ENCODE data around the gene CNTNAP5. TPM values are rescaled to one million over a fixed set of nuclear protein-coding genes. Genes with fewer than 3 reads are reported as not detected.

CNTNAP5 gene
- total and polyA plus RNA-seq, 2 of the 8 experiments (the other 6 are each of a cell fraction or from before 2014, with no cell fraction given), result 0.11 to 0.76 TPM

GRCh38 chr2:124959581-124959980, 934.5 kb downstream of the CNTNAP5 start:
- CTCF ChIA-PET (ENCODE audit: partially characterized antibody), result no interaction called here

More at GRCh38 chr2:124959581-124959980, 934.5 kb downstream of the CNTNAP5 start:
- Histone ChIP-seq H3K79me2 (ENCODE audit: control insufficient read depth in 1 of 2, insufficient read depth in 2 of 2, low read length in 2 of 2) (no peaks in the 10 kb centered on the region), H4K91ac (replicated peaks; ENCODE audit: insufficient read length, low read length) (no peak overlapping the region), H3K27ac (ENCODE audit: low read depth, low read length) (no peak overlapping the region), H3K9me3 (ENCODE audit: insufficient read depth in 2 of 2, low read depth in 1 of 2, low read length in 1 of 2) (no peaks in the 10 kb centered on the region), H4K5ac (ENCODE audit: insufficient read length, low read depth, low read length) (no peak overlapping the region), H2AFZ (ENCODE audit: low read length) (no peak overlapping the region), H3K4ac (replicated peaks; ENCODE audit: insufficient read length, low read depth, low read length) (no peak overlapping the region), H3K56ac (replicated peaks; ENCODE audit: insufficient read length, low read depth, low read length) (no peak overlapping the region), H4K8ac (ENCODE audit: extremely low read depth, insufficient read depth, low read length) (no peak overlapping the region), H3K27me3 (replicated peaks in 1 of 4; ENCODE audit: control insufficient read depth in 3 of 4, extremely low read depth in 1 of 4, insufficient read depth in 3 of 4, low read length in 3 of 4) (no peaks in the 10 kb centered on the region), H3K14ac (ENCODE audit: insufficient read length) (no peak overlapping the region), H3K23ac (ENCODE audit: insufficient read length) (no peak overlapping the region), H2BK5ac (ENCODE audit: low read depth, low read length) (no peak overlapping the region), H3K18ac (ENCODE audit: extremely low read depth, low read length) (no peak overlapping the region), H3K36me3 (ENCODE audit: control insufficient read depth in 2 of 4, insufficient read depth in 4 of 4, low read length in 3 of 4) (no peaks in the 10 kb centered on the region), H3K79me1 (ENCODE audit: low read depth, low read length) (no peaks in the 10 kb centered on the region), H4K20me1 (replicated peaks in 1 of 2; ENCODE audit: control insufficient read depth in 1 of 2, insufficient read depth in 2 of 2, low read length in 2 of 2) (no peaks in the 10 kb centered on the region), H2BK120ac (replicated peaks; ENCODE audit: low read depth, low read length) (no peak overlapping the region), H2BK15ac (ENCODE audit: low read length) (no peak overlapping the region), H2BK20ac (ENCODE audit: low read length) (no peak overlapping the region), H2BK12ac (ENCODE audit: low read depth, low read length) (no peak overlapping the region), H2AK5ac (ENCODE audit: low read depth, low read length) (no peak overlapping the region), H3K4me1 (replicated peaks in 1 of 4; ENCODE audit: control insufficient read depth in 3 of 4, insufficient read depth in 4 of 4, low read length in 3 of 4) (no peaks in the 10 kb centered on the region), H3K9ac (replicated peaks in 1 of 4; ENCODE audit: extremely low read depth in 1 of 4, low read depth in 3 of 4, low read length in 3 of 4) (no peak overlapping the region), H3K4me3 (ENCODE audit: extremely low read depth in 1 of 4, insufficient read depth in 2 of 4, low read depth in 3 of 4, low read length in 4 of 4) (no peak overlapping the region), H3K23me2 (ENCODE audit: low read depth, low read length) (no peaks in the 10 kb centered on the region), H3K4me2 (ENCODE audit: insufficient read depth in 1 of 2, low read depth in 2 of 2, low read length in 2 of 2) (no peak overlapping the region)
- POLR2A ChIA-PET (ENCODE audit: partially characterized antibody), result no interaction called here
- 88% methylated on average over 1 of the region's 1 CpG; no CpG with 5 or more reads in 1 of the 2 experiments for WGBS, 2 experiments (ENCODE audit: extremely low coverage in 1 of 2, insufficient coverage in 1 of 2, insufficient read length in 1 of 2, insufficient replicate concordance in 2 of 2, low coverage in 1 of 2, low lambda C conversion rate in 2 of 2, missing lambda C conversion rate in 1 of 2)
- DNase-seq (ENCODE audit: low read depth in 1 of 2, low spot score in 2 of 2), result no peak
- TF ChIP-seq TAF7 (optimal IDR thresholded peaks at IDR 0.05; ENCODE audit: borderline replicate concordance, low read depth, low read length), result no peak
- TF ChIP-seq MAX (IDR thresholded peaks at IDR 0.05), result no peak
- no peak for FAIRE-seq

All from H1 (cell line).